Measurements from ENCODE around the gene TMEM168.
"Not testable (repeated sequence)": the region's sequence is repeated elsewhere in the genome, so short reads cannot be mapped to it uniquely, and the experiment has no call there.

Gene TMEM168, protein sequence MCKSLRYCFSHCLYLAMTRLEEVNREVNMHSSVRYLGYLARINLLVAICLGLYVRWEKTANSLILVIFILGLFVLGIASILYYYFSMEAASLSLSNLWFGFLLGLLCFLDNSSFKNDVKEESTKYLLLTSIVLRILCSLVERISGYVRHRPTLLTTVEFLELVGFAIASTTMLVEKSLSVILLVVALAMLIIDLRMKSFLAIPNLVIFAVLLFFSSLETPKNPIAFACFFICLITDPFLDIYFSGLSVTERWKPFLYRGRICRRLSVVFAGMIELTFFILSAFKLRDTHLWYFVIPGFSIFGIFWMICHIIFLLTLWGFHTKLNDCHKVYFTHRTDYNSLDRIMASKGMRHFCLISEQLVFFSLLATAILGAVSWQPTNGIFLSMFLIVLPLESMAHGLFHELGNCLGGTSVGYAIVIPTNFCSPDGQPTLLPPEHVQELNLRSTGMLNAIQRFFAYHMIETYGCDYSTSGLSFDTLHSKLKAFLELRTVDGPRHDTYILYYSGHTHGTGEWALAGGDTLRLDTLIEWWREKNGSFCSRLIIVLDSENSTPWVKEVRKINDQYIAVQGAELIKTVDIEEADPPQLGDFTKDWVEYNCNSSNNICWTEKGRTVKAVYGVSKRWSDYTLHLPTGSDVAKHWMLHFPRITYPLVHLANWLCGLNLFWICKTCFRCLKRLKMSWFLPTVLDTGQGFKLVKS

DNA sequence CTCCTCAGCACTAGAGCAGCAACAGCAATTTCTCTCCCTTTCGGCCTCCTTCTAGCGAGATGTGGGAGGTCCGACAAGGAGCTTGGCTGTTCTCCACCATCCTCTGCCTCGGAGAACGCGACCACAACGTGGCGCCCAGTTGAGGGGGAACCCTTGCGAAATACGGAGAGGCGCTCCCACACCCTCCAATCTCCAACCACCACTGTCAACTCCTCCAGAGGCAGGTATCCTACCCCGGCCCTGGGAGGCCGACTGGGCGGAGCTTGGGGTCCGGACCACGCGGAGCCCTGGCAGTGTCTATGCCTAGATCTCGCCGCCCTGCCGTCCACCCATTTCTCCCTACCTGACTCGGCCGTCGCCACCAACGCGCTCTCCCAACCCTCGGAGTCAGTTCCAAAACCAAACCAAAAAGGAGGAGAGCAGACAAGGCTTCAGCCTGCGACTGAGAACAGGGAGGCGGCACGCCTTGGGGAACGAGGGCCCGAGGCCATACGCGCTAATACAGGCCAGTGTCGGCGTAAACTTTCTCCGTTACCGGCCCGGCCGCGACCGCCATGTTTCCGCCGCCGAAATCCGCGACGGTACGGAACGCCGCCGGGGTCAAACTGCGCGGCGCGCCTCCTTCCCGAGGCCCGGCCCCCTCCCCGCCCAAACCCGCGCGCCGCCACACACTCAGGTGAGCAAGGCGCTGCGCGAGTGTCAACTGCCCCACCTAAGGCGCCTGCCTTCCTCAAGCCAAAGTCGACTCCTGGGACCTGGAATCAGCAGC lies at the start of gene TMEM168:
TSS of gene TMEM168 (minus strand) at position 577 of the 769 bp plus-strand sequence. CDS start 5,568 bp downstream, outside the sequence.
- no peak for FAIRE-seq

DNA sequence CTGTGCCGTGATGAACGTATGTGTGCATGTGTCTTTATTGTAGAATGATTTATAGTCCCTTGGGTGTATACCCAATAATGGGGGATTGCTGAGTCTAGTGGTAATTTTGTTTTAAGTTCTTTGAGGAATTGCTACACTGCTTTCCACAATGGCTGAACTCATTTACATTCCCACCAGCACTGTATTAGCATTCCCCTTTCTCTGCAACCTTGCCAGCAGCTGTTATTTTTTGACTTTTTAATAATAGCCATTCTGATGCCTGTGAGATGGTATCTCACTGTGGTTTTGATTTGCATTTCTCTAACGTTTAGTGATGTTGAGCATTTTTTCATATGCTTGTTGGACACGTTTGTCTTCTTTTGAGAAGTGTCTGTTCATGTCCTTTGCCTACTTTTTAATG lies 45.7 kb upstream of the TMEM168 start:
- FAIRE-seq, result not testable (repeated sequence)

DNA sequence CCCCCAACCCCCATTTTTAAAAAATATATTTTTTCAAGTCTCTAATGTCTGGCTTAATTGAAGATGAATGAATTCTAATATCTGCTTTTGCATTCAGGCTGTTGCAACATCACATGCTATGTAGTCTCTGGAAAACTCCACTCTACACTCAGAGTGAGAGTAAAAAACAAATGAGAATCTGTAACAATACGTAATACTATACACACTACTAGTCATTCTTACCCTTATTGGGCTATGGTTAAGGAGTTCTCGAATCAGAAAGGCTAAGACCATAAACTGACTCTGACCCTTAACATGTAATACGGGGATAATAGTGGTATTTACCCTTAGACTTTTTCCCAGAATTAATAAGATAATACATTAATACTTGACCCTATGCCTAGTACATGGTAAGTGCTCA lies 42.9 kb upstream of the TMEM168 start:
- FAIRE-seq, result no peak

DNA sequence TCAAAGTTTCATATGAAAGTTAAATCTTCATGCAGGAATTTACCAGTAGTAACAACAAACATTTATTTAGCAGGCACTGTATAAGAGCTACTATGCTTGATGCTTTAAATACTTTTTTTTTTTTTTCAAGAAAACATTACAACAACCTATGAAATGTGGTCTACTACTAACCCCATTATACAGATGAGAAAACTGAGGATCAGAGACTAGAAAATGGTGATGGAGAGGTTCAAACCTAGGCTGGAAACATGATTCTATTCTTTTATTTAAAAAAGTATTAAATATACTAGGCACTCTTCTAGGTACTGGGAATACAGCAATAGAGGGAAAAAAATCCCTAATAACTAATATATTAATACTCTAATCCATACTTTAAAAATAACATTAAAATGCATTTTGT lies 40.6 kb upstream of the TMEM168 start:
- no peak for FAIRE-seq

DNA sequence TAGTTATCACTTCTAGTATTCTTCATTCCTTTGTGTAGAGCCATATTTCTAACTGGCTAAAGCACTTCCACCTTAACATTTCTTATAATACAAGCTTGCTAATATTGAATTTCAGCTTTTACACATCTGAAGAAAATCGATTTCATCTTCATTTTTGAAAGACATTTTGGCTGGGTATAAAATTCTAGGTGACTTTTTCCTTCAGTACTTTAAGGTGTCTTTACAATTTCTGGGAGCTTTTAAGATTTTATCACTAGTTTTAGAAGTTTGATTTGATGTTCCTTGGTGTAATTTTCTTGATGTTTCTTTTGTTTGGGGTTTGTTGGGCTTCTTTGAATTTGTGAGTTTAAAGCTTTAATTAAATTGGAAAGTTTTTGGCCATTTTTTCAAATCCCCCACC lies 38.5 kb upstream of the TMEM168 start:
- no peak for FAIRE-seq

DNA sequence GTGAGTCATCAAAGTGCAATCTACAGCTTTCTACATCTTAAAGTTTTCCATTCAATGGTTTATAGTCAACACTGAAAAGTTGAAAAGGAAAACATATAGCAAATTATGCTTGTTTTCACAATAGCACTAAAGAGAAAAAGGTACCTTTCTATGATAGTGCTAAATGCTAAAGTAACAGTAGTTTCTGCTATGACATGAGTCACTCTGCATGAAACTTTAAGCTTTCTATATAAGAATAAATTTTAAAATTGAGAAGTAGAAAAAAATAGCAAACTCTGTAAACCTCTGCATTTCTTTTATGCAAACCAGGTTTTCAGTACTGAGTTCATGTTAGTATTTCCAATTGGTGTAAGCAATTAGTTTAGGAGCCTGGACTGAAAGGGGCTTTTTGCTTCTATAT lies 31.2 kb upstream of the TMEM168 start:
- FAIRE-seq, result no peak

DNA sequence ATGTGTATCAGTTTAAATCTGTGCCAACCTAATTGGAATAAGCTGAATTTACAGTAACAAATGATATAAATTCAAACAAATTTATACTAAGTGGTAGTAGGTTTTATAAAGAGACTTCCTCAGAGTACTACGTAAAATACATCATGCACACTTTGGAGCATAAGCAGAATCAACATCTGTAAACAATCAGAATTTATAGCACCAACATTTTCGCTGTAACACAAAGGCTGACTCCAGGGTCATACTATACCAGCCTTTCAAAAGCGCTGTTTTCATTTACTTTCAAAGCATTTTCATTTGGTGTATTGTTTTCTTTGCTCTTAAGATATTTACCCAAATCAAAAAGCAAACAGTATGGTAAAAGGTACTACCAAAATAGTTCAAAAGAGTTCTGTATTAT lies 29.3 kb upstream of the TMEM168 start:
- no peak for FAIRE-seq

DNA sequence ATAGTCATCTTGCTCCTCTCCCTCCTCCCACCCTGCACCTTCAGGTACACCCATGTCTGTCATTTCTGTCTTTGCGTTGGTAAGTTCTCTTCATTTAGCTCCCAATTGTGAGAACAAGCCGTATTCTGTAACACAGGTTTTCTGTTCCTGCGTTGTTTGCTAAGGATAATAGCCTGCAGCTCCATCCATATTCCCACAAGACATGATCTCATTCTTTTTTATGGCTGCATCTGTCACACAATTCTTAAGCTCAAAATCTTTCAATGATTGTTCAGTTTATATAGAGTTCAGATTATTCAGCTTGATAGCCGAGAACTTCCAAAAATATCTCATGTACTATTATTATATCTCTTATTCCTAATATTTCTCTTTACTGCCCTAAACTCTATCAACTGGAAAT lies 16.0 kb upstream of the TMEM168 start:
- no peak for FAIRE-seq

DNA sequence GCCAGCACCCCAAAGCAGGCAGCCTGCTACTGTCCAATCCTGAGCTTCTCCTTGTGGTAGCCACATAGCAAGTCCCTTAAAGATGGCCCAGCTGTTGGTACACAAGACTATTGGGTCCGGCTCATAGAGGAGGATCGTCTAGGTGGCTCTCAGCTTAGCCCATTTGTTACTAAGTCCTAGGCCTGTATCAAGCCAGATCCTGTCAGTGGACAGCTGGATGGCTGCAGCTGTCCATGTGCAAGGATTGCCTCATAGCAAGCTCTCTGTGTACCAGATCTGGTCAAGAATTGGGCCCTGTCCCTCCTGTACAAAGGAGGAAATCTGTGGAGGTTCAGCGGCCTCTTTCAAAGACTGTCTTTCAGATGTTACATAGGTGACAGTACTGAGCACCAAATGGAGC lies 12.2 kb upstream of the TMEM168 start:
- FAIRE-seq, result no peak

DNA sequence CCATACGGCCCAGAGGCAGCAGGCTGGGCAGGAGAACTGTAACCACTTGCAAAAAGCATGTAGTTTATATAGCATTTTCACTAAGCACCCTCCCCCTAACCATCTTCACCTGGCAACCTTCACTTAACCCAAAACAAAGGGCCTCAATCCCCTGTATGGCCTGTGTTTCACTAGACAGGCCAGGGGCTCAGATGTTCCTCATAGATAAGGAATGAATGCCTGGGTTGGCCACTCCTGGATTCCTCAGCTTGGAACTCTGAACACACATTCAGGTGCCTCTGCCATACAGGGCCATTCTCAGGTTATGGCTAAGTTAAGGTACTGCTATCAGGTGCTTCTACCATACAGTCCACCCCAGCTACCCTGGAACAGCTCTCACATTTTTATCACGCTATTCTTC lies 10.3 kb upstream of the TMEM168 start:
- FAIRE-seq, result no peak

DNA sequence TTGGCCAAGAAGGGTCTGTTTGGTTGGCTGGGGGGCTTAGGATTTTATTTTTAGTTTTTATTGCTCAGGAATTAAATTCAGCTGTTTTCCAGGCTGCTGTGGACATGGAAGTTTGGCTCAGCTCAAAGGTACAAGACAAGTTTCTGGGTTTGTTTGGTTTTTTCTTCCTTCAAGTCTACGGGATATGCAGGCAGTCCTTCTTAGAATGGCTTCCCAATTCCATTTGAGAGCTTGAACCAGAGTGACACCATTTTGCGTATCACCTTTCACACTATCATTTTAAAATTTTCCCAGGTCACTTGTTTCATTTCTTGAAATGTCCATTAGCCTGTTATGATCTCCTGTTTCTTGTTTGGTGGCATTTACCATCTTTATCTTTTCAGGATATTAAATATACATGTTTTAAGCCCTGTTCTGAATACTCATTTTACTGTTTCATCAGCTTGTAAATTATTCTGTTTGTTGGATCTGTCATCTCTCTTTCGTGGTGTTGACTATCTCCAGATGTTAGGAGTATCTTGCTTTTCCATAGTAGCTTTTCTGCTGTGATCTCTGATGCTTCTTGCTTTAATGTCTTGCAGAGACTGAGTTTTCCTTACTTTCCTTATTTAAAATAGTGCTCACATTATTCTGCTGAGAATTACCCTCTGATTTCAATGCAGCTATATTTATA lies 9.4 kb upstream of the TMEM168 start:
- no peak for FAIRE-seq

DNA sequence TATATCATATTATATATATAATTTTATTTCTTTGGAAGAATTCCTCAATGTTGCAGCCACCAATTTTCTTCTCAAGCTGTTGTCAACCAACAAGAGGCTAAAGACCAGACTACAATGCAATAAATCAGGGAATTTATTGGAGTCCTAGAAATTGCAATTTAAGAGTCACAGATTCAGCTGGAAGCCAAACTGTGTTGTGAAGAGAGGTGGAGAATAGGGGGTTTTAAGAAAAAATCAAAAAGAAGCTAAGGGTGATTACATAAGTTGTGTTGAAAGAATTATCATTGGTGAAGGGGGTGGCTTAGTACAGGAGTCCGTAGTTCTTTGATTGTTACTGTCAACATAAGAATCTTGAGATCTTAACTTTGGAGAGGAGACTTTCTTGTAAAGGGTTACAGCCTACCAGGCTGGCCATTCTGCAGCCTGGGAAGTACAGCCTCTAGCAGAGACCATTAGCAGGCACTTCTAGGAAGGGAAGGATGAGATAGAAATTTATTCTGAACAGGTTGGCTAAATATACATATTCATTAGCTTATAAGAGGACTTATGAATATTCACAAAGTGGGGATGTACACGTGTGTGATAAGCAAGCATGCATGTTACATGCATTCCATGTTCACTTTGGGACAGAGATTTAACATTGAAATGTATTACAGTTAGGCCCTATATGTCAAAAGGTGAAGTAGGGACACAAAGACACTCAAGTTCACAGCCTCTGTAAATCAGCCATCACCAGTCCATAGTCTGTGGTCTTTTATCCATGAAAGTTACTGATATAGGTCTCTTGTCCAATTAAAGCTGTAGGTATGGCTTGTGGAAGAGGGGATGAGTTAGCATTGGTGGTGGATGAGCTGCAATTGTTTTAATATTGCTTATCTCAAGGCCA lies 8.3 kb upstream of the TMEM168 start:
- FAIRE-seq, result no peak

DNA sequence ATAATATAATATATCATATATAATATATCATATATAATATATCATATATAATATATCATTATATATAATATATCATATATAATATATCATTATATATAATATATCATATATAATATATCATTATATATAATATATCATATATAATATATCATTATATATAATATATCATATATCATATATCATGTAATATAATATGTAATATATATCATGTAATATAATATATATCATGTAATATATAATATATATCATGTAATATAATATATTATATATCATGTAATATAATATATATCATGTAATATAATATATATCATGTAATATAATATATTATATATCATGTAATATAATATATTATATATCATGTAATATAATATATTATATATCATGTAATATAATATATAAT lies 6.4 kb upstream of the TMEM168 start:
- not testable (repeated sequence) for FAIRE-seq

DNA sequence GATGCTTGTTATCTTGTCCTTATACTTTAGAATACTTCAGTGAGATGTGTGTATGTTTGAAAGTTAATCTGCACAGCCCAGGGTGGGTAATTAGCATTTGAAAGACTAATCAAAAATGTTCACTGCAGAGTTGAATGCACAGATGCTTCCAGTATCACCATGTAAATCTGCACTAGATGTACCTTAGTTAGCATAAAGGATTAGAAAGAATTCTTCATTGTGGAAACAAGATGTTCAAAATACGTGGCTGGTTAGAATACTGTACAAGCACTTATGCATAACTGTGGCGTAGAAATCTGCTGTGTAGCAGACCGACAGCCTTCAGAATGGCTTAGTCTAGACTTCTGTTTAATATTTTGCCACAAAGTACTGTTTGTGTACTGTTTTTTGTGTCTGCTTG lies 2.2 kb upstream of the TMEM168 start:
- no peak for FAIRE-seq

DNA sequence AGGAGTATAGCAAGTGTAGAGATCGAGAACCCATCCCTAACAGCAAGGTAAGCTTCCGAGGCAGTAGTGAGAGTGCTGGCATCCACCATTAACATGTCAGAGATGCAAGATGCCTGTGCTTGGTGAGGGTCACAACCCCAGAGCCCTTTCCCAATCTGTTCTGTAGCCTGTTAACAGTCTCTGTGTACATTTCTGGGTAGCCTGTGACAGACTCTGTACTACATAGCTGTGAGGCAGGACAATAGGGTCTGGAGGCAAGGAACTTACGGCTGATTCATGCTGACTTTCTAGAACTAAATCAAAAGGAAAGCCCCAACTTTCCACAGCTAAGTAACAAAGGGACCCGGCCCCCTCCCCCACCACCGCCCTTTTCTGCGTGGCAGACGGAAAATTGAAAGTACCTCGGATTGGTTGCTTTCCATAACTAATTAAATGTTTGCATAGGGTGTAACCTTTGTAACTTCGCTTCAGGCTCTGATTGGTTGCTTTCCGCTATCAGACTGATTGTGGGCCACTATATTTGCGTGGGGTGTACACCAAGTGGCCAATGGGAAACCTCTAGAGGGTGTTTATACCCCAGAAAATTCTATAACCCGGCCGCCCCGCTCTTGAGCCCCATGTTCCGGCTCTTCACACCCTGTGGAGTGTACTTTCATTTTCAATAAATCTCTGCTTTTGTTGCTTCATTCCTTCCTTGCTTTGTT lies 1.4 kb upstream of the TMEM168 start:
- no peak for FAIRE-seq

DNA sequence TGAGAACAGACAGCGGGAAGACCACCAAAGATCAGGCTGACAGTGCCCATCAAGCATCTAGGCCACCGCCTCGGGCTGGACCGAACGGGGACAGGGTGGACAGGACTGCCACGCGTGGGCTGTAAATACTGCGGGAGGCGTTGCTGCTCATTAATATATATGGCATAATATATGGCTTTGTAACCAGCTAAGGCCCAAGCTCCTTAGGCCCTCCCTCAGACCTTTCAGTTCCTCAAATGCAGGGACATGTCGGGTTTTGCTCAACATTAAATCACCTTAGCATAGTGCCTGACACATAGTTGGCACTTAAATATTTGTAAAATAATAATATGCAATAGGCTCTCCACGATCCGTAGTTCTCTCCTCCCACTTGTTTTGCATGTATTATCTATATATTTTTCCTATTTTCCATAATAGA lies 402 bp upstream of the TMEM168 start:
- FAIRE-seq, result no peak

DNA sequence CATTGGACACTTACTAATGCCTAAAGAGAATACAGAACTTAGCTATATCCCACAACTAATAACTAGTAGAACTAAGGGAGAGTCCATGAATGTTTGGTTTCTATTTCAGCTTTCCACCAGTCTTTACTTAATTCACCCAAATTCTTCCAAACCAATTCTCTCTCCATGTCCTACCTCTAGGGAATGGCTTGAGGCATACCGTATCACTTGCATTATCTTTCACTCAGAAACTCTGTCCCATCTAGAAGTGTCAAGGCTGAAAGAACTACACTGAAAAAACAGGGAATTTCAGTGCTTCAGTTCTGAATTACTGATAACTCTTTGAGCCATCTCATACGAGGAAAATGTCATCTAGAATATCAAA lies 758 bp downstream of the TMEM168 start:
- no peak for FAIRE-seq

DNA sequence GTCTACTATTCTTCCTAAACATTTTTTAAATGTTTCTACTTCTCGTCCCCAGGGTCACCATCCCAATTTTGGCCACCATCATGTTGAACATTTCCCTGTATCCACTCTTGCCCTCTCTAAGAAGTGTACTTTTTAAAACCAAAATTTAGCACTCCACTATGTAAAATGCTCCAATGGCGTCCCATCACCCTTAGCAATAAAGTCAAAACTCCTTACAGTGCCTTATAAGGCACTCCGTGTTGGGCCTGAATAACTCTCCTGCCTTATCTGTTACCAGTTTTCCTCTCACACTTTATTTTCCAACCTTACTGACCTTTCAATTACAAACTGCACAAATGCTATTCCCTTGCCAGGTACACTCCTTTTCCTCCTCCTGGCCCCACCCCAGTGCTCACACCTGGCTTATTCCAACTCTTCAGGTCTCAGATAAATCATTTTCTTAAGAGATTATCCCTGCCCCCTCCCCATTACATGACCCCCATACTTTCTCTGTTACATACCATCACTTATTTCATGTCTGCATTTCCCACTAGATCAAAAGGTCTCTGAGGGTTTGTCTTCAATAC lies 1.3 kb downstream of the TMEM168 start:
- FAIRE-seq, result no peak

DNA sequence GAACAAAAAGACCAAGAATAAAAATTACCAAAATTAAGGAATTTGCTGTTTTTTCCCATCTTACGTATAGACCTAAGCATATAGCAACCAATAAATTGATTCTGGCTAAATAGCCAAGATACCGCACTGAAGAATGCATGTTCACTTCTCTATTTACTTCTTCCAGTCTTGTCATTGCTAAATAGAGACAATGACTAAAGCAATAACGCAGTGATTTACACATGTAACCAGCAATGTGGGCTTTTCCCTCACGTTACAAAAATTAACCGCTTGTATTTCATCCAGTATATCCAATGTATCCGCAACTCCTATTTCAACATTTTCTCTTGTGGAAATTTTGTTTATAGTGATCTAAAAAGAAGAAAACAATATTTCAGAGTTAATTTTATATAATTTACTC lies 5.6 kb downstream of the TMEM168 start:
- FAIRE-seq, result no peak

DNA sequence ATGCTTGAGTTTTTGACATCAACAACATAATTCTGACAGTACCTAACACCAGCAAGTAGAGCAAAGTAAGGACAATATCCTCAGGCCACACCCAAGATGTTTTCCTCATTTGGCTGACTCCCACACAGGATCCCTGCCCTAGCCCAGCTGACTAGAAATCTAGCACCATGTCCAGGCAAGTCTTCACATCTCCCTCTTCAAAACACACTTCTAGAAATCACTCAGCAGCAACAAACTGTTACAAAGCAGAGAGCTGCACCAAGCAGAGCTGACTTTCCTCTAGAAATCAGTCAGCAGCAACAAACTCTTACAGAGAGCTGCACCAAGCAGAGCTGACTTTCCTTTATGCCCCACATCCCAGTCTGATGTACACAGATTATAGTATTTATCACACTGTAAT lies 7.7 kb downstream of the TMEM168 start:
- FAIRE-seq, result no peak

DNA sequence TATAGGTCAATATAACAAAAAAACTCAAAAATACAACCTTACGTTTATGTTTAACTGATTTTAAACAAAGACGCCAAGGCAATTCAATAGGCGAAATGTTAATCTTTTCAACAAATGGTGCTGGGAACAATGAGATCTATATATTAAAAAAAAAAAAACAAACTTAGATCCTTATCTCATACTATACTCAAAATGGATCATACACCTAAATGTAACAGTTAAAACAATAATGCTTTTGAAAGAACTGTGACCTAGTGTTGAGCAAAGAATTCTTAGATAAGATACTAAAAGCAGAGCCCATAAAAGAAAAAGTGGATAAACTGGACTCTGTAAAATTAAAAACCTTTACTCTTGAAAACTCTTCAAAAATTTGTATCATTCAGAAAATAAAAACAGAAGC lies 8.6 kb downstream of the TMEM168 start:
- FAIRE-seq, result no peak

Data from colon (tissue), 2 donors.